Activated CD8-positive, alpha-beta T cell treated with anti-CD3 and anti-CD28 coated beads for 36 hours (primary cell): ENCODE results near the gene TRAF3IP1. TPM values are rescaled to one million over a fixed set of nuclear protein-coding genes. Genes with fewer than 3 reads are reported as not detected.

Source experiments
- ATAC-seq: fragments of 200-7000 bp; cut with Tn5 transposase; one replicate; pipeline ENCODE4 v1.10.0; 2021; ENCODE audit warnings: mild to moderate bottlenecking, moderate library complexity
- CTCF ChIA-PET: fragments of 350-600 bp; sonication (Branson Sonifier 250); formaldehyde crosslinking; loops from one replicate; lab custom pipeline; 2021; ENCODE audit warnings: antibody characterized with exemption; lab: Charles Lee
- POLR2A ChIA-PET: fragments of 350-600 bp; sonication (Branson Sonifier 250); formaldehyde crosslinking; loops from one replicate; lab custom pipeline; 2021; ENCODE audit warnings: antibody characterized with exemption; lab: Charles Lee
- DNase-seq: peaks from one replicate; pipeline ENCODE4 v3.0.0-alpha.2; 2020
- H3K27ac Mint-ChIP-seq: one replicate; pipeline ENCODE4 v1.8.0; 2021; ENCODE audit warnings: mild to moderate bottlenecking, mixed read lengths
- H3K27me3 Mint-ChIP-seq: one replicate; pipeline ENCODE4 v1.8.0; 2021; ENCODE audit warnings: mixed read lengths
- H3K36me3 Mint-ChIP-seq: one replicate; pipeline ENCODE4 v1.8.0; 2021; ENCODE audit warnings: low read depth, mixed read lengths
- H3K4me1 Mint-ChIP-seq: one replicate; pipeline ENCODE4 v1.8.0; 2021; ENCODE audit warnings: low read depth, mixed read lengths
- H3K4me3 Mint-ChIP-seq: one replicate; pipeline ENCODE4 v1.8.0; 2021; ENCODE audit warnings: mild to moderate bottlenecking, moderate library complexity, mixed read lengths
- H3K9me3 Mint-ChIP-seq: one replicate; pipeline ENCODE4 v1.8.0; 2021; ENCODE audit warnings: mixed read lengths
- intact Hi-C: fragments of 100-400 bp; cut with micrococcal nuclease; formaldehyde crosslinking; loops from one replicate; pipeline ENCODE4 v1.10.0; 2022
- total RNA-seq, 2 experiments: library from RNA; stranded (reverse); gene quantifications; one replicate each; pipeline ENCODE4 v1.2.3, GENCODE V29; 2021
- TF ChIP-seq, protein P1 (sequence below): fragments of 200-600 bp; IDR thresholded peaks from one replicate; pipeline ENCODE4 v1.8.0; 2022; ENCODE audit warnings: antibody characterized with exemption, mild to moderate bottlenecking

TRAF3IP1 gene
- total RNA-seq, 2 experiments from 2014 or later, result 7.1 to 7.9 TPM

DNA sequence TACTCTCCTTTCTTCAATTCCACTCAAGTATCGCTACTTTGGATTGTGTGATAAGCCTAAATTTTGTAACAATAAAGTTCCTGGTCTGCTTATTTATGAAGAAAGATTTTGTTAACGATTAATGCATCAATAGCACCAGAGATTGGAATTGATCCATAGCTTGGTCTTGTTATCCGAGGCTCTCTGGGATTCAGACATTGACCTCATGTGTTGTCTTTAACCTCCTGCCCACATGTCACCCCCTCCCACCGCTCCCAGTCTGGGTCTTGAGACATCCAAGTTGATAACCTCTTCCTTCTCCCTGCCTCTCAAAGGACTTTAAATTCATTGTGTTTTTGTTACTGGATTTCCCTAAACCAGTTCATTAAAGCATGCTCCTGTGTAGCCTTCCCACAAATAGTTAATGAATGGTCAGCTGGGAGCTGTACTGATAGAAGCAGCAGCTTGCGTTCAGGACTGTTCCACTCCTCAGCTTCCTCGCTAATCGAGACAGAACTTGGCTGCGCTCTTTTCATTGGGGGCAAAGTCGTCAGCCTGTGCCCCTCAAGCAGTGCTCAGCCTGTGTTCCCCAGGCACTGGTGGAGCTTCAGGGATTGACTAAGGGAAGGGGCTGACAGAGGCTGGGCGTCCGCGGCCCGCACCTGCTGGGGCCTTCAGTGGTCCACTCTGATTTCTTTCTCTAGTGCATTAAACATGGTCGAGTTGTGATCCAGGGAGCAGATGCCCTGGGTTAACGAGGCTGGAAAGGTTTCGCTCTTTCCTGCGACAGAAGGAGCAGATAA is 125.3 kb downstream of the TRAF3IP1 start:
- H3K36me3 Mint-ChIP-seq, result peaks cover 52% of the 10 kb centered on the region
- H3K27ac Mint-ChIP-seq, result no peak overlapping the region
- no peak for ATAC-seq
- no peaks in the 10 kb centered on the region for H3K27me3 Mint-ChIP-seq
- ChIA-PET POLR2A (no interaction called here), CTCF (no interaction called here)
- TF ChIP-seq, protein P1, sequence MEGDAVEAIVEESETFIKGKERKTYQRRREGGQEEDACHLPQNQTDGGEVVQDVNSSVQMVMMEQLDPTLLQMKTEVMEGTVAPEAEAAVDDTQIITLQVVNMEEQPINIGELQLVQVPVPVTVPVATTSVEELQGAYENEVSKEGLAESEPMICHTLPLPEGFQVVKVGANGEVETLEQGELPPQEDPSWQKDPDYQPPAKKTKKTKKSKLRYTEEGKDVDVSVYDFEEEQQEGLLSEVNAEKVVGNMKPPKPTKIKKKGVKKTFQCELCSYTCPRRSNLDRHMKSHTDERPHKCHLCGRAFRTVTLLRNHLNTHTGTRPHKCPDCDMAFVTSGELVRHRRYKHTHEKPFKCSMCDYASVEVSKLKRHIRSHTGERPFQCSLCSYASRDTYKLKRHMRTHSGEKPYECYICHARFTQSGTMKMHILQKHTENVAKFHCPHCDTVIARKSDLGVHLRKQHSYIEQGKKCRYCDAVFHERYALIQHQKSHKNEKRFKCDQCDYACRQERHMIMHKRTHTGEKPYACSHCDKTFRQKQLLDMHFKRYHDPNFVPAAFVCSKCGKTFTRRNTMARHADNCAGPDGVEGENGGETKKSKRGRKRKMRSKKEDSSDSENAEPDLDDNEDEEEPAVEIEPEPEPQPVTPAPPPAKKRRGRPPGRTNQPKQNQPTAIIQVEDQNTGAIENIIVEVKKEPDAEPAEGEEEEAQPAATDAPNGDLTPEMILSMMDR, result no peak
- intact Hi-C loops, result no loop called here
- H3K9me3 Mint-ChIP-seq, result no peaks in the 10 kb centered on the region
- H3K4me3 Mint-ChIP-seq, result no peak overlapping the region
- peaks cover 31% of the 10 kb centered on the region for H3K4me1 Mint-ChIP-seq
- DNase-seq, result no peak

DNA sequence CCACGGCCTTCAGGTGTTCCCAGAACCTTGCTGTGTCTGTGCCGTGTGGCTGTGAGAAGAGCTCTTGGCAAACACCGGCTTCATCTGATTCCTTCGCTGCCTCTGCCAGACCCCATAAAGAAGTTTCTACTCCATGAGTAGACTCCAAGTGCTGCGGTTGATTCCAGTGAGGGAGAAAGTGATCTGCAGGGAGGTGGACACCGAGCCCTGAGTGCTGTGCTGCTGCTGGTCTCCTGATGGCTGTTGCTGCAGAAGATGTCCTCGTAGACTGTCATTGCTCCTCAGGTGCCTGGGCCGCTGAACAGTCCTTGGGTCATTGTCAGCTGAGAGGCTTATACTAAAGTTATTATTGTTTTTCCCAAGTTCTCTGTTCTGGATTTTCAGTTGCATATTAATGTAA is 126.1 kb downstream of the TRAF3IP1 start:
- H3K36me3 Mint-ChIP-seq, result peaks cover 50% of the 10 kb centered on the region
- no peak overlapping the region for H3K4me3 Mint-ChIP-seq

DNA sequence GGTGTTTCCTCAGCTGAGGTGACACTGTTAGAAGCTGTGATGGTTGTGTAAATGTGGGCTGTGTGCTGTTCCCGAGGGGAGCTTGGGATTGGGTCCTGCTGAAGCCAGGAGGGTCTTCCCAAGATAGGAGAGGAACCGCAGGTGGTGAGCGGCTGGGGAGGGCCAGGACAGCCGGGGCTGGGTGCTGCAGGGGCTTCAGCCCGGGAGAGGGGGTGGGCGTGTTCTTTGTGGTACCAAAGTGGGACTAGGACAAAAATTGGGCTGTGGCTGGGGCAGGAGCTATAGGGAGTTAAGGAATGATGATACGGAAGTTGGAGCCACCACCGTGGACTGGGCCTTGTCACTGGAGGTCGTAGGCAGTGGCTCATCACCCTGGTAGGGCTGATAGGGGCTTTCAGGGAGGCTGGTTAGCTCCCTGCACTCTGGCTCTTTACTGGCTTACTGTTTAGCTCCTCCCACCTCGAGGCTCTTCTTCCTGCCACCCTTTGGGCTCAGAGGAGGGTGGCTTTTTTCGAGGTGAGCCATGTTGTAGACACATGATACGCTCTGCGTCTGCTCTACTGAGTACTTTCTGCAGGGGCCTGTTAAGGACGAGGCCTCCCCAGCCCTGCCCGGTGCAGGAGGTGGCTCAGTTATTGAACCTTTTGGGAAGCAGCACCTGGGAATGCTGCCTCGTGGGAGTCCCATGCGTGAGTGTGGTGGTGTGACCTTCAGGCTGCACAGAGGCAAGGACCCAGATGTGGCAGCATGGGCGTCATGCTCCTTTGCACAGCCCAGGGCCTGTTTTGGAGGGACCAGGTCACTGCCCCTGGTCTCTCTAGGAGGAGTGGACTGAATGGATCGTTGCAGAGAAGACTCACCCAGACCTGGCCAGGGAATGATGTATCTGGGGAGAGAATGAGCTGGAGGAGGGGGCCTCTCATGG is 128.0 kb downstream of the TRAF3IP1 start:
- intact Hi-C loops, result no loop called here
- Mint-ChIP-seq H3K27me3 (no peaks in the 10 kb centered on the region), H3K4me3 (no peak overlapping the region), H3K9me3 (no peaks in the 10 kb centered on the region), H3K36me3 (peaks cover 58% of the 10 kb centered on the region), H3K27ac (peak overlapping the region; percentile 67), H3K4me1 (peaks cover 9% of the 10 kb centered on the region)
- POLR2A ChIA-PET, result interaction anchor here (0.8 to 1.2 kb wide), 2 partner anchors 8 to 20 kb away, joined by 3 read pairs; no protein-coding TSS in a partner anchor
- CTCF ChIA-PET, result interaction anchor here (0.7 to 1.4 kb wide), 2 partner anchors 20 to 91 kb away, joined by 3 read pairs; no protein-coding TSS in a partner anchor
- ATAC-seq (peak; percentile 78), DNase-seq (peak; percentile 13)
- TF ChIP-seq, protein P1, result no peak

More for the DNA sequence above, 126.1 kb downstream of the TRAF3IP1 start:
- no peak for DNase-seq
- H3K4me1 Mint-ChIP-seq, result peaks cover 23% of the 10 kb centered on the region
- TF ChIP-seq, protein P1, result no peak
- intact Hi-C loops, result no loop called here
- H3K27me3 Mint-ChIP-seq, result no peaks in the 10 kb centered on the region
- no peak for ATAC-seq
- no peaks in the 10 kb centered on the region for H3K9me3 Mint-ChIP-seq
- CTCF ChIA-PET, result no interaction called here
- POLR2A ChIA-PET, result interaction anchor here (0.8 to 1.0 kb wide), 2 partner anchors 76 to 101 kb away, joined by 3 read pairs; no protein-coding TSS in a partner anchor
- H3K27ac Mint-ChIP-seq, result no peak overlapping the region

DNA sequence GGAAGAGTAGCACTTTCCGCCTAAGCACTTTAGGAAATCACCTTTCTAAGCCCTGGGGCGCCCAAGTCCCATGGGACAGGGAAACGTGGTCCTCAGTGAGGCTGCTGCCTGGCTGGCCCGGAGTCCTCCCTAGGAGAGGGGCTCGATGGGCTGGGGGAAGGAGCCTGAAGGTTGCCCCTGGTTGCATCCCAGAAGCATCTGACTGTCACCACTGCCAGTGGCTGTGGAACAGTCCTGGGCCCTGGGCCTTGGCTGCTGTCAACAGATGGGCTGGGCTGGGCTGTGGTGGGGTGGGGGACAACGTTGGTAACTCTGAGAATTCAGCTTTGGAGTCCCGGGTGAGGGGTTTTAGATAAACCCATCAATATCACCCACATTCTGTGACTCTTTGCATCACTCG is 128.9 kb downstream of the TRAF3IP1 start:
- CTCF ChIA-PET, result no interaction called here

More for the DNA sequence above, 128.9 kb downstream of the TRAF3IP1 start:
- POLR2A ChIA-PET, result no interaction called here
- Mint-ChIP-seq H3K27ac (no peak overlapping the region), H3K9me3 (no peaks in the 10 kb centered on the region), H3K36me3 (peaks cover 54% of the 10 kb centered on the region), H3K4me3 (no peak overlapping the region), H3K4me1 (peaks cover 6% of the 10 kb centered on the region), H3K27me3 (no peaks in the 10 kb centered on the region)
- intact Hi-C loops, result no loop called here
- TF ChIP-seq, protein P1, result no peak
- DNase-seq, result no peak
- no peak for ATAC-seq
